ENCODE results near the gene BST2. TPM values are rescaled to one million over a fixed set of nuclear protein-coding genes. Genes with fewer than 3 reads are reported as not detected.
A peak's percentile ranks its signal among the peaks of the same experiment; 100 is the strongest.

Gene BST2
- total and polyA plus RNA-seq, 9 of the 15 experiments (the other 6 are each of a cell fraction or from before 2014, with no cell fraction given), result 11.2 to 232 (median 151) TPM

- TF ChIP-seq, protein P1, sequence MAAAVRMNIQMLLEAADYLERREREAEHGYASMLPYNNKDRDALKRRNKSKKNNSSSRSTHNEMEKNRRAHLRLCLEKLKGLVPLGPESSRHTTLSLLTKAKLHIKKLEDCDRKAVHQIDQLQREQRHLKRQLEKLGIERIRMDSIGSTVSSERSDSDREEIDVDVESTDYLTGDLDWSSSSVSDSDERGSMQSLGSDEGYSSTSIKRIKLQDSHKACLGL (CRISPR knock-in tag; IDR thresholded peaks at IDR 0.05; ENCODE audit: borderline replicate concordance, poor library complexity, severe bottlenecking), result no peak
- TF ChIP-seq DMBX1 (CRISPR knock-in tag; IDR thresholded peaks at IDR 0.05; ENCODE audit: borderline replicate concordance) (no peak), ILF3 (IDR thresholded peaks at IDR 0.05; ENCODE audit: borderline replicate concordance) (no peak), ZBED1 (IDR thresholded peaks at IDR 0.05) (no peak), EWSR1 (IDR thresholded peaks at IDR 0.05; ENCODE audit: borderline replicate concordance, low read depth, partially characterized antibody) (no peak), ZNF146 (CRISPR knock-in tag; IDR thresholded peaks at IDR 0.05; ENCODE audit: unreplicated experiment) (no peak), SREBF1 (IDR thresholded peaks at IDR 0.05; ENCODE audit: borderline replicate concordance, low read depth, low read length) (no peak), NONO (IDR thresholded peaks at IDR 0.05; ENCODE audit: low read depth in 2 of 2, low read length in 1 of 2) (peak in 1 of 2 experiments; percentile 43; a peak in 1 of 4 replicates), PRMT5 (CRISPR knock-in tag; IDR thresholded peaks at IDR 0.05) (no peak), ZNF12 (CRISPR knock-in tag; IDR thresholded peaks at IDR 0.05) (no peak), ZNF41 (CRISPR knock-in tag; conservative IDR thresholded peaks at IDR 0.05) (no peak), RCOR1 (IDR thresholded peaks at IDR 0.05; ENCODE audit: borderline replicate concordance in 1 of 2, low read depth in 2 of 2, low read length in 2 of 2) (peak in 1 of 2 experiments; percentile 91; a peak in 3 of 4 replicates), ZNF347 (CRISPR knock-in tag; IDR thresholded peaks at IDR 0.05; ENCODE audit: low read depth) (no peak), ZNF282 (CRISPR knock-in tag; IDR thresholded peaks at IDR 0.05) (no peak), ZNF232 (CRISPR knock-in tag; IDR thresholded peaks at IDR 0.05) (no peak), SIN3A (IDR thresholded peaks at IDR 0.05; ENCODE audit: borderline replicate concordance in 2 of 2, control insufficient read depth in 1 of 2, low read depth in 2 of 2, low read length in 2 of 2) (no peak), MEF2D (tag; conservative IDR thresholded peaks at IDR 0.05; ENCODE audit: low read depth) (no peak)
- TF ChIP-seq, protein P2, sequence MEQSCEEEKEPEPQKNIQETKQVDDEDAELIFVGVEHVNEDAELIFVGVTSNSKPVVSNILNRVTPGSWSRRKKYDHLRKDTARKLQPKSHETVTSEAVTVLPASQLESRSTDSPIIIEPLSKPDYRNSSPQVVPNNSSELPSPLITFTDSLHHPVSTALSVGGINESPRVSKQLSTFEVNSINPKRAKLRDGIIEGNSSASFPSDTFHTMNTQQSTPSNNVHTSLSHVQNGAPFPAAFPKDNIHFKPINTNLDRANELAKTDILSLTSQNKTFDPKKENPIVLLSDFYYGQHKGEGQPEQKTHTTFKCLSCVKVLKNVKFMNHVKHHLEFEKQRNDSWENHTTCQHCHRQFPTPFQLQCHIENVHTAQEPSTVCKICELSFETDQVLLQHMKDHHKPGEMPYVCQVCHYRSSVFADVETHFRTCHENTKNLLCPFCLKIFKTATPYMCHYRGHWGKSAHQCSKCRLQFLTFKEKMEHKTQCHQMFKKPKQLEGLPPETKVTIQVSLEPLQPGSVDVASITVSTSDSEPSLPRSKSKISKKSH (CRISPR knock-in tag; IDR thresholded peaks at IDR 0.05), result no peak
- TF ChIP-seq, protein P3, sequence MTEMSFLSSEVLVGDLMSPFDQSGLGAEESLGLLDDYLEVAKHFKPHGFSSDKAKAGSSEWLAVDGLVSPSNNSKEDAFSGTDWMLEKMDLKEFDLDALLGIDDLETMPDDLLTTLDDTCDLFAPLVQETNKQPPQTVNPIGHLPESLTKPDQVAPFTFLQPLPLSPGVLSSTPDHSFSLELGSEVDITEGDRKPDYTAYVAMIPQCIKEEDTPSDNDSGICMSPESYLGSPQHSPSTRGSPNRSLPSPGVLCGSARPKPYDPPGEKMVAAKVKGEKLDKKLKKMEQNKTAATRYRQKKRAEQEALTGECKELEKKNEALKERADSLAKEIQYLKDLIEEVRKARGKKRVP (CRISPR knock-in tag; IDR thresholded peaks at IDR 0.05), result no peak
- TF ChIP-seq, protein P4, sequence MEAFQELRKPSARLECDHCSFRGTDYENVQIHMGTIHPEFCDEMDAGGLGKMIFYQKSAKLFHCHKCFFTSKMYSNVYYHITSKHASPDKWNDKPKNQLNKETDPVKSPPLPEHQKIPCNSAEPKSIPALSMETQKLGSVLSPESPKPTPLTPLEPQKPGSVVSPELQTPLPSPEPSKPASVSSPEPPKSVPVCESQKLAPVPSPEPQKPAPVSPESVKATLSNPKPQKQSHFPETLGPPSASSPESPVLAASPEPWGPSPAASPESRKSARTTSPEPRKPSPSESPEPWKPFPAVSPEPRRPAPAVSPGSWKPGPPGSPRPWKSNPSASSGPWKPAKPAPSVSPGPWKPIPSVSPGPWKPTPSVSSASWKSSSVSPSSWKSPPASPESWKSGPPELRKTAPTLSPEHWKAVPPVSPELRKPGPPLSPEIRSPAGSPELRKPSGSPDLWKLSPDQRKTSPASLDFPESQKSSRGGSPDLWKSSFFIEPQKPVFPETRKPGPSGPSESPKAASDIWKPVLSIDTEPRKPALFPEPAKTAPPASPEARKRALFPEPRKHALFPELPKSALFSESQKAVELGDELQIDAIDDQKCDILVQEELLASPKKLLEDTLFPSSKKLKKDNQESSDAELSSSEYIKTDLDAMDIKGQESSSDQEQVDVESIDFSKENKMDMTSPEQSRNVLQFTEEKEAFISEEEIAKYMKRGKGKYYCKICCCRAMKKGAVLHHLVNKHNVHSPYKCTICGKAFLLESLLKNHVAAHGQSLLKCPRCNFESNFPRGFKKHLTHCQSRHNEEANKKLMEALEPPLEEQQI (IDR thresholded peaks at IDR 0.05), result no peak; the same call in 1 of the 2 replicates
- TF ChIP-seq, protein P5, sequence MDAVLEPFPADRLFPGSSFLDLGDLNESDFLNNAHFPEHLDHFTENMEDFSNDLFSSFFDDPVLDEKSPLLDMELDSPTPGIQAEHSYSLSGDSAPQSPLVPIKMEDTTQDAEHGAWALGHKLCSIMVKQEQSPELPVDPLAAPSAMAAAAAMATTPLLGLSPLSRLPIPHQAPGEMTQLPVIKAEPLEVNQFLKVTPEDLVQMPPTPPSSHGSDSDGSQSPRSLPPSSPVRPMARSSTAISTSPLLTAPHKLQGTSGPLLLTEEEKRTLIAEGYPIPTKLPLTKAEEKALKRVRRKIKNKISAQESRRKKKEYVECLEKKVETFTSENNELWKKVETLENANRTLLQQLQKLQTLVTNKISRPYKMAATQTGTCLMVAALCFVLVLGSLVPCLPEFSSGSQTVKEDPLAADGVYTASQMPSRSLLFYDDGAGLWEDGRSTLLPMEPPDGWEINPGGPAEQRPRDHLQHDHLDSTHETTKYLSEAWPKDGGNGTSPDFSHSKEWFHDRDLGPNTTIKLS (IDR thresholded peaks at IDR 0.05; ENCODE audit: borderline replicate concordance, low read depth), result peak; percentile 95
Observed at GRCh38 chr19:17394891-17395415, 10.5 kb downstream of the BST2 start (continued).
